ENCODE data around the gene TENT5A. TPM values are rescaled to one million over a fixed set of nuclear protein-coding genes. Genes with fewer than 3 reads are reported as not detected.

TENT5A gene
- total RNA-seq, 1 donor from 2014 or later: 27.9 TPM

- Mint-ChIP-seq H3K4me3 (ENCODE audit: unreplicated experiment) (no peak overlapping the region), H3K4me1 (ENCODE audit: low read depth) (peaks cover 5% of the 10 kb centered on the region), H3K9me3 (ENCODE audit: low read depth) (peaks cover 9% of the 10 kb centered on the region), H3K36me3 (ENCODE audit: low read depth) (peaks cover 7% of the 10 kb centered on the region), H3K27me3 (ENCODE audit: low read depth) (no peaks in the 10 kb centered on the region), H3K27ac (ENCODE audit: unreplicated experiment) (no peak overlapping the region)
- no peak for DNase-seq (ENCODE audit: low spot score)
- no peak for TF ChIP-seq CTCF (IDR thresholded peaks at IDR 0.05)
These were observed 20.7 kb downstream of the TENT5A start for GRCh38 chr6:81731814-81732213.

GRCh38 chr6:81727876-81728517 lies 24.5 kb downstream of the TENT5A start:
- H3K9me3 Mint-ChIP-seq (ENCODE audit: low read depth): no peaks in the 10 kb centered on the region

GRCh38 chr6:81725127-81725526 lies 27.4 kb downstream of the TENT5A start:
- no peaks in the 10 kb centered on the region for H3K27me3 Mint-ChIP-seq (ENCODE audit: low read depth)
- no peak overlapping the region for H3K4me3 Mint-ChIP-seq (ENCODE audit: unreplicated experiment)
- TF ChIP-seq CTCF (IDR thresholded peaks at IDR 0.05): no peak
- no peak for DNase-seq (ENCODE audit: low spot score)
- H3K9me3 Mint-ChIP-seq (ENCODE audit: low read depth): no peaks in the 10 kb centered on the region
- no peaks in the 10 kb centered on the region for H3K4me1 Mint-ChIP-seq (ENCODE audit: low read depth)
- H3K36me3 Mint-ChIP-seq (ENCODE audit: low read depth): peaks cover 2% of the 10 kb centered on the region
- no peak overlapping the region for H3K27ac Mint-ChIP-seq (ENCODE audit: unreplicated experiment)

More at GRCh38 chr6:81727876-81728517, 24.5 kb downstream of the TENT5A start:
- no peak for DNase-seq (ENCODE audit: low spot score)
- no peak overlapping the region for H3K27ac Mint-ChIP-seq (ENCODE audit: unreplicated experiment)
- TF ChIP-seq CTCF (IDR thresholded peaks at IDR 0.05): no peak
- H3K27me3 Mint-ChIP-seq (ENCODE audit: low read depth): no peaks in the 10 kb centered on the region
- H3K4me1 Mint-ChIP-seq (ENCODE audit: low read depth): peaks cover 5% of the 10 kb centered on the region
- H3K4me3 Mint-ChIP-seq (ENCODE audit: unreplicated experiment): no peak overlapping the region
- H3K36me3 Mint-ChIP-seq (ENCODE audit: low read depth): peaks cover 2% of the 10 kb centered on the region

GRCh38 chr6:81722506-81723223 lies 29.8 kb downstream of the TENT5A start:
- no peaks in the 10 kb centered on the region for H3K27me3 Mint-ChIP-seq (ENCODE audit: low read depth)
- H3K9me3 Mint-ChIP-seq (ENCODE audit: low read depth): no peaks in the 10 kb centered on the region
- no peak for TF ChIP-seq CTCF (IDR thresholded peaks at IDR 0.05)
- no peak overlapping the region for H3K4me3 Mint-ChIP-seq (ENCODE audit: unreplicated experiment)
- no peak for DNase-seq (ENCODE audit: low spot score)
- no peaks in the 10 kb centered on the region for H3K4me1 Mint-ChIP-seq (ENCODE audit: low read depth)
- H3K36me3 Mint-ChIP-seq (ENCODE audit: low read depth): no peaks in the 10 kb centered on the region
- H3K27ac Mint-ChIP-seq (ENCODE audit: unreplicated experiment): no peak overlapping the region

- H3K27ac Mint-ChIP-seq (ENCODE audit: unreplicated experiment): no peak overlapping the region
- H3K4me3 Mint-ChIP-seq (ENCODE audit: unreplicated experiment): no peak overlapping the region
- no peaks in the 10 kb centered on the region for H3K4me1 Mint-ChIP-seq (ENCODE audit: low read depth)
- H3K9me3 Mint-ChIP-seq (ENCODE audit: low read depth): no peaks in the 10 kb centered on the region
- no peak for TF ChIP-seq CTCF (IDR thresholded peaks at IDR 0.05)
- no peaks in the 10 kb centered on the region for H3K27me3 Mint-ChIP-seq (ENCODE audit: low read depth)
- no peaks in the 10 kb centered on the region for H3K36me3 Mint-ChIP-seq (ENCODE audit: low read depth)
- no peak for DNase-seq (ENCODE audit: low spot score)
These were observed 32.1 kb downstream of the TENT5A start for GRCh38 chr6:81720427-81720826.
